ENCODE data around the gene SOSTDC1. TPM values are rescaled to one million over a fixed set of nuclear protein-coding genes. Genes with fewer than 3 reads are reported as not detected.

The SOSTDC1 gene
- polyA plus RNA-seq, 3 donors = not detected

GRCh38 chr7:16455591-16455990 lies 9.9 kb downstream of the SOSTDC1 start:
- Histone ChIP-seq H3K36me3 (replicated peaks in 1 of 2; ENCODE audit: control insufficient read depth in 1 of 2, insufficient read depth in 2 of 2, low read length in 2 of 2) (no peaks in the 10 kb centered on the region), H3K9me3 (replicated peaks in 1 of 2; ENCODE audit: control insufficient read depth in 1 of 2, insufficient read depth in 1 of 2, low read length in 2 of 2) (no peaks in the 10 kb centered on the region), H3K27me3 (ENCODE audit: control insufficient read depth in 2 of 2, insufficient read depth in 2 of 2, low read length in 2 of 2) (no peaks in the 10 kb centered on the region), H4K20me1 (ENCODE audit: insufficient read depth, low read length) (no peaks in the 10 kb centered on the region), H3K4me3 (replicated peaks in 1 of 3; ENCODE audit: low read depth in 2 of 3, low read length in 3 of 3) (no peak overlapping the region), H3K9ac (ENCODE audit: insufficient read depth, low read length, poor library complexity, severe bottlenecking) (no peak overlapping the region), H3K27ac (ENCODE audit: low read depth in 1 of 2, low read length in 2 of 2) (no peak overlapping the region), H3K79me2 (ENCODE audit: insufficient read depth, low read length) (no peaks in the 10 kb centered on the region), H3K4me1 (ENCODE audit: control insufficient read depth in 1 of 2, insufficient read depth in 2 of 2, low read length in 2 of 2) (peaks cover 6 to 7% of the 10 kb centered on the region in 2 donors), H2AFZ (ENCODE audit: insufficient read depth, low read depth, low read length, poor library complexity, severe bottlenecking) (no peak overlapping the region), H3K4me2 (replicated peaks; ENCODE audit: extremely low read depth, low read length, poor library complexity, severe bottlenecking) (peak overlapping the region; percentile 30)
- TF ChIP-seq CTCF (IDR thresholded peaks at IDR 0.05) = no peak
- WGBS (ENCODE audit: insufficient coverage) = no CpG with 5 or more reads among the region's 1 CpG
- H3K27ac Mint-ChIP-seq = no peak overlapping the region
- H3K36me3 Mint-ChIP-seq = no peaks in the 10 kb centered on the region
- peaks cover 0 to 3% (median 0%) of the 10 kb centered on the region in 3 donors for H3K27me3 Mint-ChIP-seq (ENCODE audit: low read depth in 3 of 3)
- DNase-seq = no peak
- peak overlapping the region in 1 of 2 donors; percentile 35 for H3K4me3 Mint-ChIP-seq
- peaks cover 7% of the 10 kb centered on the region for H3K4me1 Mint-ChIP-seq
- intact Hi-C loops (cut with micrococcal nuclease) = no loop called here
- H3K9me3 Mint-ChIP-seq = peaks cover 0 to 4% (median 0%) of the 10 kb centered on the region in 7 donors

- intact Hi-C loops (cut with micrococcal nuclease) = no loop called here
- peaks cover 2 to 3% of the 10 kb centered on the region in 2 donors for H3K4me1 ChIP-seq (ENCODE audit: control insufficient read depth in 1 of 2, insufficient read depth in 2 of 2, low read length in 2 of 2)
- 100% methylated on average over 1 of the region's 6 CpGs for WGBS (ENCODE audit: insufficient coverage)
- H4K20me1 ChIP-seq (ENCODE audit: insufficient read depth, low read length) = no peaks in the 10 kb centered on the region
- H2AFZ ChIP-seq (ENCODE audit: insufficient read depth, low read depth, low read length, poor library complexity, severe bottlenecking) = no peak overlapping the region
- H3K4me2 ChIP-seq (replicated peaks; ENCODE audit: extremely low read depth, low read length, poor library complexity, severe bottlenecking) = no peak overlapping the region
- H3K9me3 ChIP-seq (replicated peaks in 1 of 2; ENCODE audit: control insufficient read depth in 1 of 2, insufficient read depth in 1 of 2, low read length in 2 of 2) = no peaks in the 10 kb centered on the region
- no peak overlapping the region for H3K27ac ChIP-seq (ENCODE audit: low read depth in 1 of 2, low read length in 2 of 2)
- TF ChIP-seq CTCF (IDR thresholded peaks at IDR 0.05) = no peak
- H3K4me3 ChIP-seq (replicated peaks in 1 of 3; ENCODE audit: low read depth in 2 of 3, low read length in 3 of 3) = no peak overlapping the region
- H3K79me2 ChIP-seq (ENCODE audit: insufficient read depth, low read length) = no peaks in the 10 kb centered on the region
- H3K27ac Mint-ChIP-seq = no peak overlapping the region
- H3K27me3 ChIP-seq (ENCODE audit: control insufficient read depth in 2 of 2, insufficient read depth in 2 of 2, low read length in 2 of 2) = no peaks in the 10 kb centered on the region
- H3K27me3 Mint-ChIP-seq (ENCODE audit: low read depth in 3 of 3) = peaks cover 0 to 3% (median 0%) of the 10 kb centered on the region in 3 donors
- no peaks in the 10 kb centered on the region for H3K36me3 ChIP-seq (replicated peaks in 1 of 2; ENCODE audit: control insufficient read depth in 1 of 2, insufficient read depth in 2 of 2, low read length in 2 of 2)
- no peak for DNase-seq
- no peaks in the 10 kb centered on the region for H3K36me3 Mint-ChIP-seq
- no peak overlapping the region for H3K9ac ChIP-seq (ENCODE audit: insufficient read depth, low read length, poor library complexity, severe bottlenecking)
- peaks cover 3% of the 10 kb centered on the region for H3K4me1 Mint-ChIP-seq
- H3K4me3 Mint-ChIP-seq = no peak overlapping the region
- peaks cover 0 to 3% (median 0%) of the 10 kb centered on the region in 7 donors for H3K9me3 Mint-ChIP-seq
These were observed 15.2 kb downstream of the SOSTDC1 start for GRCh38 chr7:16450366-16450765.
